ENCODE results near the gene EFHC1. TPM values are rescaled to one million over a fixed set of nuclear protein-coding genes. Genes with fewer than 3 reads are reported as not detected.

The EFHC1 gene
- total and polyA plus RNA-seq, 4 donors = 3.3 to 11.3 (median 6.9) TPM

DNA sequence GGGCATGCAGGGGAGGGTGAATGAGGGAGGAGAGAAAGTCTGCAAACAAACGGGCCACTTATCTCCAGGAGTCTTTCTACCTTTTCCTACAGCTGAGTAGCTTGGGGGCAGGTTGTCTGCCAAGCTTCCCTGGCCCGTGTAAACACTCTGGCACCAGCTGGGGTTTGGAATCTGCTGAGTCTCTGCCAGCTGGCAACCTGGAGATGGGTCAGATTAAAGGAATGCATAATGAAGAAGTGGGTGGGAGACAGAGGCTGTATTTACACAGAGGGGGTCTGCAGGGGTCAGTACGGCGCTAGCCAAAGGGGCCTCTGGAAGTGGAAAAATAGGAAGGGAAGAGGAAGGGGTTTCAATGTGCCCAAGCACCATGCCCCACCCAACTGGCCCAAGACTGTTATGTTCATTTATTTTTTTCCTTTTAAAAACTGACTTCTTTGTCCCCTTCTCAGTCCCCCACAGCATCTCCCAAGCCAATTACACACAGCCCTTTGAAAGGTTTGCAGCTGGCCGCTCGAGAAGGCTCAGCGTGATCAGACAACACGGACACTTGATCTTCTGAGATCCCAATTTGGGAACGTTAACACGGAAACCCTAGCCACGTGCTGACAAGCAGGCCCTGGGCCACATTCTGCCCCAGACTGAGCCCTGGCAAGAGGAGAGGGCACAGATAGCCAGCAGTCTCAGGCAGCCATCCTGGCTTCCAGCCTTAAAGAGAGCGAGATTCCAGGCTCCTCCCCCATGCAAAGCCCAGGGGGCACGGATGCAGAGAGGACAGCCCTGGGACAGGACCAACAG lies 131.5 kb downstream of the EFHC1 start:
- H3K9ac ChIP-seq (ENCODE audit: low read depth in 1 of 2, low read length in 2 of 2) = no peak overlapping the region
- 25% methylated on average over 13 of the region's 13 CpGs for WGBS
- DNase-seq (ENCODE audit: low spot score) = no peak
- H3K36me3 ChIP-seq (ENCODE audit: control insufficient read depth in 4 of 4, insufficient read depth in 3 of 4, low read depth in 1 of 4, low read length in 3 of 4) = no peaks in the 10 kb centered on the region
- TF ChIP-seq JUND (IDR thresholded peaks at IDR 0.05) (no peak), FOXA1 (IDR thresholded peaks at IDR 0.05) (peak; percentile 21), TAF1 (conservative IDR thresholded peaks at IDR 0.05) (no peak), GABPA (IDR thresholded peaks at IDR 0.05 in 1 of 2, conservative IDR thresholded peaks at IDR 0.05 in 1 of 2) (no peak), YY1 (IDR thresholded peaks at IDR 0.05) (peak; percentile 36), RXRA (IDR thresholded peaks at IDR 0.05) (peak in 1 of 2 donors; percentile 23), FOXA2 (IDR thresholded peaks at IDR 0.05) (peak; percentile 25), EGR1 (IDR thresholded peaks at IDR 0.05; ENCODE audit: low read depth in 2 of 2) (no peak), NR2F2 (IDR thresholded peaks at IDR 0.05) (peak; percentile 11), RAD21 (IDR thresholded peaks at IDR 0.05) (peak in 1 of 2 donors; percentile 35), HNF4A (conservative IDR thresholded peaks at IDR 0.05) (peak; percentile 41 to 53), HNF4G (IDR thresholded peaks at IDR 0.05) (no peak), SP1 (IDR thresholded peaks at IDR 0.05) (peak; percentile 27)
- TF ChIP-seq, protein P1, sequence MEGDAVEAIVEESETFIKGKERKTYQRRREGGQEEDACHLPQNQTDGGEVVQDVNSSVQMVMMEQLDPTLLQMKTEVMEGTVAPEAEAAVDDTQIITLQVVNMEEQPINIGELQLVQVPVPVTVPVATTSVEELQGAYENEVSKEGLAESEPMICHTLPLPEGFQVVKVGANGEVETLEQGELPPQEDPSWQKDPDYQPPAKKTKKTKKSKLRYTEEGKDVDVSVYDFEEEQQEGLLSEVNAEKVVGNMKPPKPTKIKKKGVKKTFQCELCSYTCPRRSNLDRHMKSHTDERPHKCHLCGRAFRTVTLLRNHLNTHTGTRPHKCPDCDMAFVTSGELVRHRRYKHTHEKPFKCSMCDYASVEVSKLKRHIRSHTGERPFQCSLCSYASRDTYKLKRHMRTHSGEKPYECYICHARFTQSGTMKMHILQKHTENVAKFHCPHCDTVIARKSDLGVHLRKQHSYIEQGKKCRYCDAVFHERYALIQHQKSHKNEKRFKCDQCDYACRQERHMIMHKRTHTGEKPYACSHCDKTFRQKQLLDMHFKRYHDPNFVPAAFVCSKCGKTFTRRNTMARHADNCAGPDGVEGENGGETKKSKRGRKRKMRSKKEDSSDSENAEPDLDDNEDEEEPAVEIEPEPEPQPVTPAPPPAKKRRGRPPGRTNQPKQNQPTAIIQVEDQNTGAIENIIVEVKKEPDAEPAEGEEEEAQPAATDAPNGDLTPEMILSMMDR (IDR thresholded peaks at IDR 0.05; ENCODE audit: low read depth, low read length, missing input control) = no peak
- TF ChIP-seq, protein P2, sequence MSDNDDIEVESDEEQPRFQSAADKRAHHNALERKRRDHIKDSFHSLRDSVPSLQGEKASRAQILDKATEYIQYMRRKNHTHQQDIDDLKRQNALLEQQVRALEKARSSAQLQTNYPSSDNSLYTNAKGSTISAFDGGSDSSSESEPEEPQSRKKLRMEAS (IDR thresholded peaks at IDR 0.05) = peak; percentile 50
- TF ChIP-seq, protein P3, sequence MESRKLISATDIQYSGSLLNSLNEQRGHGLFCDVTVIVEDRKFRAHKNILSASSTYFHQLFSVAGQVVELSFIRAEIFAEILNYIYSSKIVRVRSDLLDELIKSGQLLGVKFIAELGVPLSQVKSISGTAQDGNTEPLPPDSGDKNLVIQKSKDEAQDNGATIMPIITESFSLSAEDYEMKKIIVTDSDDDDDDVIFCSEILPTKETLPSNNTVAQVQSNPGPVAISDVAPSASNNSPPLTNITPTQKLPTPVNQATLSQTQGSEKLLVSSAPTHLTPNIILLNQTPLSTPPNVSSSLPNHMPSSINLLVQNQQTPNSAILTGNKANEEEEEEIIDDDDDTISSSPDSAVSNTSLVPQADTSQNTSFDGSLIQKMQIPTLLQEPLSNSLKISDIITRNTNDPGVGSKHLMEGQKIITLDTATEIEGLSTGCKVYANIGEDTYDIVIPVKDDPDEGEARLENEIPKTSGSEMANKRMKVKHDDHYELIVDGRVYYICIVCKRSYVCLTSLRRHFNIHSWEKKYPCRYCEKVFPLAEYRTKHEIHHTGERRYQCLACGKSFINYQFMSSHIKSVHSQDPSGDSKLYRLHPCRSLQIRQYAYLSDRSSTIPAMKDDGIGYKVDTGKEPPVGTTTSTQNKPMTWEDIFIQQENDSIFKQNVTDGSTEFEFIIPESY (IDR thresholded peaks at IDR 0.05) = peak; percentile 27
- TF ChIP-seq, protein P4, sequence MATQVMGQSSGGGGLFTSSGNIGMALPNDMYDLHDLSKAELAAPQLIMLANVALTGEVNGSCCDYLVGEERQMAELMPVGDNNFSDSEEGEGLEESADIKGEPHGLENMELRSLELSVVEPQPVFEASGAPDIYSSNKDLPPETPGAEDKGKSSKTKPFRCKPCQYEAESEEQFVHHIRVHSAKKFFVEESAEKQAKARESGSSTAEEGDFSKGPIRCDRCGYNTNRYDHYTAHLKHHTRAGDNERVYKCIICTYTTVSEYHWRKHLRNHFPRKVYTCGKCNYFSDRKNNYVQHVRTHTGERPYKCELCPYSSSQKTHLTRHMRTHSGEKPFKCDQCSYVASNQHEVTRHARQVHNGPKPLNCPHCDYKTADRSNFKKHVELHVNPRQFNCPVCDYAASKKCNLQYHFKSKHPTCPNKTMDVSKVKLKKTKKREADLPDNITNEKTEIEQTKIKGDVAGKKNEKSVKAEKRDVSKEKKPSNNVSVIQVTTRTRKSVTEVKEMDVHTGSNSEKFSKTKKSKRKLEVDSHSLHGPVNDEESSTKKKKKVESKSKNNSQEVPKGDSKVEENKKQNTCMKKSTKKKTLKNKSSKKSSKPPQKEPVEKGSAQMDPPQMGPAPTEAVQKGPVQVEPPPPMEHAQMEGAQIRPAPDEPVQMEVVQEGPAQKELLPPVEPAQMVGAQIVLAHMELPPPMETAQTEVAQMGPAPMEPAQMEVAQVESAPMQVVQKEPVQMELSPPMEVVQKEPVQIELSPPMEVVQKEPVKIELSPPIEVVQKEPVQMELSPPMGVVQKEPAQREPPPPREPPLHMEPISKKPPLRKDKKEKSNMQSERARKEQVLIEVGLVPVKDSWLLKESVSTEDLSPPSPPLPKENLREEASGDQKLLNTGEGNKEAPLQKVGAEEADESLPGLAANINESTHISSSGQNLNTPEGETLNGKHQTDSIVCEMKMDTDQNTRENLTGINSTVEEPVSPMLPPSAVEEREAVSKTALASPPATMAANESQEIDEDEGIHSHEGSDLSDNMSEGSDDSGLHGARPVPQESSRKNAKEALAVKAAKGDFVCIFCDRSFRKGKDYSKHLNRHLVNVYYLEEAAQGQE (IDR thresholded peaks at IDR 0.05) = no peak
- TF ChIP-seq, protein P5, sequence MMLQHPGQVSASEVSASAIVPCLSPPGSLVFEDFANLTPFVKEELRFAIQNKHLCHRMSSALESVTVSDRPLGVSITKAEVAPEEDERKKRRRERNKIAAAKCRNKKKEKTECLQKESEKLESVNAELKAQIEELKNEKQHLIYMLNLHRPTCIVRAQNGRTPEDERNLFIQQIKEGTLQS (IDR thresholded peaks at IDR 0.05) = no peak
- no peaks in the 10 kb centered on the region for H3K27me3 ChIP-seq (ENCODE audit: control insufficient read depth in 4 of 4, insufficient read depth in 4 of 4, low read length in 3 of 4)
- H3K4me1 ChIP-seq (ENCODE audit: control insufficient read depth in 4 of 4, insufficient read depth in 4 of 4, low read length in 3 of 4) = peaks cover 21 to 53% (median 41%) of the 10 kb centered on the region in 4 donors
- no peak overlapping the region for H3K4me3 ChIP-seq (ENCODE audit: low read depth in 1 of 3, low read length in 3 of 3)
- no peaks in the 10 kb centered on the region for H3K9me3 ChIP-seq (ENCODE audit: control insufficient read depth in 4 of 4, low read length in 3 of 4)
- H3K27ac ChIP-seq (ENCODE audit: low read depth in 1 of 2, low read length in 2 of 2) = peak overlapping the region; percentile 71 to 73
